HG02623 (cell line): ENCODE measurements around the gene CEACAM21.
"Not testable (repeated sequence)": the region's sequence is repeated elsewhere in the genome, so short reads cannot be mapped to it uniquely, and the experiment has no call there.

ENCODE experiments used
- ATAC-seq: cut with Tn5 transposase; IDR thresholded peaks from one replicate; pipeline ENCODE4 v1.9.1; 2021; ENCODE audit warnings: moderate library complexity; ENCODE audit not compliant: unreplicated experiment

Gene CEACAM21

GRCh38 chr19:41548954-41549688, 26.8 kb upstream of the CEACAM21 start:
- peak; percentile 37 for ATAC-seq

GRCh38 chr19:41549884-41550283, 26.1 kb upstream of the CEACAM21 start:
- ATAC-seq, result no peak

DNA sequence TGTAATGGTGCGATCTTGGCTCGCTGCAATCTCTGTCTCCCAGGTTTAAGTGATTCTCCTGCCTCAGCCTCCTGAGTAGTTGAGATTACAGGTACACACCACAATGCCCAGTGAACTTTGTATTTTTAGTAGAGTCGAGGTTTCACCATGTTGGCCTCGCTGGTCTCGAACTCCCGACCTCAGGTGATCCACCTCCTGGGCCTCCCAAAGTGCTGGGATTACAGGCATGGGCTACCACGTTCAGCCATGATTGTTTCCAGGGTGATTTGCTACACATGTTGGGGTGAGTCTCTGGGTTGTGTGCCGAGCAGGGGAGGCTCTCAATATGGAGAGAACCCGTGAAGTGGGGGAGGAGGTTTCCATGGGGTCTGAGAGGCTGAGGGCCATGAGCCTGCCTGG, 24.8 kb upstream of the CEACAM21 start:
- no peak for ATAC-seq

- ATAC-seq, result no peak
Observed at GRCh38 chr19:41551711-41552110, 24.3 kb upstream of the CEACAM21 start.

DNA sequence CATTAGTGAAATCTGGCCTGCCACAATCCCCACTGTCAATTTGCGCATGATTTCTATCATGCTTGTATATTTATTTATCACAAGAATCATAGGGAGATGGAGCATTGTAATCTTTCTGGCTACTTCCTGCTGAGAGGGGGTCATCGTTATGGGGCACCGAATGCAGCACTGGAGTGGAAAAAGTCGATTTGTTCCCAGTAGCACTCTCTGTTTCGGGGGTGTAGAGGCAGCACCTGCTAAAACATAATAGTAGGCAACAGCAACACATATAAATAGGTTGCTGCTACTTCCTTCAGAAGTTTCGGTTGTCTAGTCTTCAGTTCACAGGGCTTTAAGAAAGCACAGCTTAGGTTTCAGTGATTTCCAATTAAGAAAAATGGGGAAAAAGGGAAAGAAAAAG, 23.4 kb upstream of the CEACAM21 start:
- ATAC-seq, result no peak

DNA sequence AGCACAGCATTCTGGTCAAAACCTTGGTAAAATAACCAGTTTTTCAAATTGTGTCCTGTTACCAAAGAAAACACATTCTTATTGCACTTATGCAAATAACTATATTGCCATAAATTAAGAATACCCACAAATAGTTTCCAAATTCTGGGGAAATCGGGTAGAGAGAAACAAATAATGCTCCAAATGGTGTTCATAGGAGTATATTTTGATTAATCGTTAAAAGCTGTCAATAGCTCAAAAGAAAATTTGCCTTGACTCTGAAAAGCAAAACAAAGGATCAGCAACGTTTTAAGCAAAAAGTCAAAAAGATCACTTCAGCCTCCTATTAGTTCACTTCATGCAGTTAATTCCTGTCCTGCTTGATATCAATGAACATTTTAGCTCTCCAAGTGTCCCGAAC, 22.2 kb upstream of the CEACAM21 start:
- ATAC-seq, result no peak

GRCh38 chr19:41554907-41555306, 21.1 kb upstream of the CEACAM21 start:
- no peak for ATAC-seq

DNA sequence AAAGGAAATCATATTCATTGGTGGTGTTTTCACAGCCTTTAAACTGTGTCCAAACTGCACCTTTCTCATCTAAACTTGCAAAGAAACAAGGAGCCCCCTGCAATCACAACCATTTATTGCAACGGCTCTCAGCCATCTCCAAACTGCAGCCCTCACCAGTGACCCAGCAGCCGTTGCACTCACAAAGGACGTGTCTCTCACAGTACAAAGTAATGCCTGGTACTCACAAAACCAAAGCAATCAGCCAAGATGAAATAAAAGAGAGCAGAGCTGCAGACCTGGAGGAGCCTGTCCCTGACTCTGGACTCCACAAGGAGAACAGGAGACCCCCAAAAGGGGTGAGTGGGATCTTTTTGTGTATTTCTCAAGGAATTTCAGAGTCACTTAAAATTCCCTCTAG, 20.2 kb upstream of the CEACAM21 start:
- no peak for ATAC-seq

DNA sequence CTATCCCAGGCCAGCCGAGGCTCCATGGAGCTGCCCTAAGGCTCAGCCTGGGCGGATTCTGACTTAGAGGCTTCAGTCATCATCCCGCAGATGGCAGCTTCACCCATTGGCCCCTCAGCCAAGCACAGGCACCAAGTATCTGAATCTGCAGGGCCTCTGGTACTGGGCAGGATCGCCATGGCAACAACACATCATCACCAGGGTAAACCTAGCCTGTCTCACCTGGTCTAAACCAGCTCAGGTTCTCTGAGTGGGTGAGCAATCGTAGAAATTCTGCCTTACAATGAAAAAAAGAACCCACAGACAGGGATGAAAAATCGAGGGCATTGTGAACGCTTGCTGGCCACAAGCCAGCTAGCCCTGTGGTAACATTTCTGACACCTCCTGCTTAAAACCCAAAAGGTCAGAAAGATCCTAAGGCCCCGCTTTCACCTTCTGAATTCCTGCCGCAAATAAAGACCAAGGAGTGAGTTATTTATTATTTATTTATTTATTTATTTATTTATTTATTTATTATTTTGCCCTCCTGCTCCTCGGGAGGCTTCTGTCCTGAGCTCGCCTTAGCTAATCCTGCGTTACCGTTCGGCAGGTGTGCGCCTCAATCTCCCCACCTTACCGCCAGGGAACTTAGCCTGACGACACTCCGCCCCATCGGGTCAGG, 12.0 kb upstream of the CEACAM21 start:
- ATAC-seq, result no peak

- no peak for ATAC-seq
Observed at GRCh38 chr19:41564515-41565378, 11.2 kb upstream of the CEACAM21 start.

DNA sequence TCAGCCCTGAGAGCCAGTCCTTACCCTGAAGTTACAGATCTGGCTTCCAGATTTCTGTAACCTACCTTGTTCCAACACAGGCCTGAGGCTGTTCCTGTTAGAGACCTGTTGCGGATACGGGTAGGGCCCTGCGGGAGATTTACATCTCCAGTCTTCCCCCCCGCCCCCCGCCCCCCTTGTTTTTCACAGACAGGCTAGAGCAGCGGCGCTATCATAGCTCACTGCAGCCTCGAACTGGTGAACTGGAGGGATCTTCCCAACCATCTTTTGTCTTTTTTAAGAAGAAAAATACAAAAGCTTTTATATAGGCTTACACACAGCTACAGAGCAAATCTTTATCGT, 10.6 kb upstream of the CEACAM21 start:
- ATAC-seq, result no peak

- no peak for ATAC-seq
Observed at GRCh38 chr19:41566001-41566400, 10.0 kb upstream of the CEACAM21 start.

- no peak for ATAC-seq
Observed at GRCh38 chr19:41569481-41570150, 6.3 kb upstream of the CEACAM21 start.

DNA sequence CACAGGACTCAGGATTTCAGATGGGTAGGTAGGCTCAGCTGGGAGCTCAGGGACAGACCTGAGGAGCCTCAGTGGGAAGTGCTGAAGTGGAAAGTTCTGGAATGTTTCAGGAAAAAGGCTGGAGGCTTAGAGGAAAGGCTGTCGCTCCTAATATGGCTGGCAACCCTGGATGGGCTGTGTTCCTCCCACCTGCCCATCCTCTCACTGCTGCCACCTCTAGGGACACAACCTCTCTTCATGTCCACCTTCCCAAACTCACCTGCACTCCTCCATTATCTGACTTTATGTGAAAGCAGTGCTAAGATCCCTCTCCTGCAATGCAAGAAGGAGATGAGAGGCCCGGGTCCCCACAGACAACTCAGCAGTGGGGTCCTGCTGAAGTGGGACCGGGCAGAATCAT, 5.8 kb upstream of the CEACAM21 start:
- ATAC-seq, result no peak

- no peak for ATAC-seq
Observed at GRCh38 chr19:41570639-41571112, 5.3 kb upstream of the CEACAM21 start.

DNA sequence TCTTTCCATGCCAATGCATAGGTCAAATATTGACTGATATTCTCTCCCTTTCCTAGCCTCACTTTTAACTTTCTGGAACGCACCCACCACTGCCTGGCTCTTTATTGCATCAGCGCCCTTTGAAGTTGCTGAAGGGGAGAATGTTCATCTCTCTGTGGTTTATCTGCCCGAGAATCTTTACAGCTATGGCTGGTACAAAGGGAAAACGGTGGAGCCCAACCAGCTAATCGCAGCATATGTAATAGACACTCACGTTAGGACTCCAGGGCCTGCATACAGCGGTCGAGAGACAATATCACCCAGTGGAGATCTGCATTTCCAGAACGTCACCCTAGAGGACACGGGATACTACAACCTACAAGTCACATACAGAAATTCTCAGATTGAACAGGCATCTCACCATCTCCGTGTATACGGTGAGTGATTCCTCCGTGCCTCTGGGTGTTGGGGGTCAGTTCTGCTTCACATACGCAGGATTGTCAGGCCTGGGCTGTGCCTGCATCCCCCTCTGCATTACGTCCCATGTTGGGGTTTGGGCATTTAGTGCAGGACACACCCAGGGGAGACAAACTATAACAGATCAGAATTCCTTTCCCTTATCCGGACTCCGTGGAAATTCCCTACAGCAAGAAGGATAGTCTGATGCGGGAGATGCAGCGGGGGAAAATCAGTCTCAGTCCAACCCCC, 1.3 kb downstream of the CEACAM21 start:
- ATAC-seq, result no peak

GRCh38 chr19:41577833-41578232, 1.9 kb downstream of the CEACAM21 start:
- ATAC-seq, result no peak

DNA sequence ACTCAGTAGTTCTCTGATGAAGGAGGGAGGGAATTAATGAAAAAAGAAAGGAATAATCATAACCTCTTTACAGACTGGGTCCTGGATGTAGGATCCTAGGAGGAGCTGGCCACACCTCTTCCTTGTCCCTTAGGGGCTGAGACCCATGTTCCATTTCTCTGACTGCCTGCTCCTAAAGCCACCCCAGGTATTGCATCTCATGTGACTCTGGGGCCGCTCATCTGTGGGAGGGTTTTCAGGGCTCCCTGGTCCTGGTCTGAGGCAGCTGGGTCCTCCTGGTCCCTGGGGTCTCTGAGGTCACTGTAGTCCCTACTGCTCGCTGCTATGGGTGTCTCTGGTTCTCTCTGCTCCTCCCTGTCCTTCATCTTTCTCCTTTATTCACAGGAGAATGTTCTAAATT, 2.9 kb downstream of the CEACAM21 start:
- no peak for ATAC-seq

GRCh38 chr19:41581068-41581467, 5.1 kb downstream of the CEACAM21 start:
- ATAC-seq, result not testable (repeated sequence)

GRCh38 chr19:41582577-41583182, 6.7 kb downstream of the CEACAM21 start:
- not testable (repeated sequence) for ATAC-seq
